GM18511 (cell line): ENCODE data around the gene CCDC167.

Experiments used
- ATAC-seq: cut with Tn5 transposase; IDR thresholded peaks from one replicate; pipeline ENCODE4 v1.9.1; 2021; ENCODE audit warnings: mild to moderate bottlenecking, moderate library complexity; ENCODE audit not compliant: unreplicated experiment

Gene CCDC167

DNA sequence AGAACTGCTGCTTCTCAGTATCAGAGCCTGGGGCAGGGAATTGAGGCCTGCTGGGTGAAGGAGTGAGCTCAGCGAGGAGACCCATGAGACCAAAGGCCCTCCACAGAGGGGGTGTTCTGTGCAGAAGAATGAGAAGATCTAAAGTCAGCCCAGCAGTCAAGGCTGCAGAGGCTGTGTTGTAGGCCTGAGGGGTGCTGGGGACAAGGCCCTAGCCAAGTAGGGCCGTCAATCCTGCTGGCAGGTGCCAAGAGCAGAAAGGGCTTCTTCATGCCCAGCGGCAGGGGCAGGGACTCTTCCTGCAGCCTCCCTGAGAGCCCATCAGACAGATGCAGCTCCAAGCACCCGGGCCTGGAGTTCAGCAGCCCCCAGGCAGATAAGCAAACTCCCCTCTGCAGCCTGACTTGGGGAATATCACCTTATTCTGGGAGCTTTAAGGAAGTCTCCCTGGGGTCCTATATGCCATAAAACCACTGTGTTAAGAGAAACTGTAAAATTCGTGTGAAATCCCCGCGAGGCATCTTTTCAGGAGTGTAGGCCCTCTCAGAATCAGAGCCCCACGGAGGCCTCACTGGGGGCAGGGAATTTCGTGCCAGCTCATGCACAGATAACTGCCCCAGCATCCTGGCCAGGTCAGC is 9.0 kb downstream of the CCDC167 start:
- no peak for ATAC-seq

DNA sequence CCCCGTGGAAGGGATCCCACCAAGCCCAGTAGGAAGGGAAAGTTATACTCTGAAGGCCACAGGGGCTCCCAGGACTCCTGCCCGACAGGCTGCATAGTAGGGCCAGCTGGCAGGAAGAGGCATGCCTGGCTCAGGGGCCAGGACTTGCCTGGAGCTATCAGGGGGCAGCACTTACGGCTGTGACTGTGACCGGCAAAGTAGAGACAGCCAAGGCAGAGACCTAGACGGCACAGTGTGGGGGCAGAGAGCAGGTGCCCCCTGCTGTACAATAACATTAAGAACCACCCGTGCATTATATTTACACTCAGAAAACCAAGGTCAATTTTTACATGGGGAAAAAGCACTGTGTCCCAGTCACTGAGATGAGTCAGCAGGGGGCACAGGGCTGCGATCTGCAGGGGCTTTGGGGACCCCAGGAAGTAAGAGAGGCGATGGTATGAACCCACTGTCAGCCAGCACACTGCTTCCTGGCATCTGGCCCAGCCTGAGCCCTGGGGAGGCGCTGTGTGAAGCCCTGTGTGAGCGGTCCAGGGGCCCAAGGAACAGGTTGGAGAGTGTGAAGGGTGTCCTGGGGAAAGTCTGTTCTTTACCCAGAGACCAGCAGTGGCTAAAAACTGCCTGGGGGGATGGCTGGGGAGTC is 9.9 kb downstream of the CCDC167 start:
- no peak for ATAC-seq

DNA sequence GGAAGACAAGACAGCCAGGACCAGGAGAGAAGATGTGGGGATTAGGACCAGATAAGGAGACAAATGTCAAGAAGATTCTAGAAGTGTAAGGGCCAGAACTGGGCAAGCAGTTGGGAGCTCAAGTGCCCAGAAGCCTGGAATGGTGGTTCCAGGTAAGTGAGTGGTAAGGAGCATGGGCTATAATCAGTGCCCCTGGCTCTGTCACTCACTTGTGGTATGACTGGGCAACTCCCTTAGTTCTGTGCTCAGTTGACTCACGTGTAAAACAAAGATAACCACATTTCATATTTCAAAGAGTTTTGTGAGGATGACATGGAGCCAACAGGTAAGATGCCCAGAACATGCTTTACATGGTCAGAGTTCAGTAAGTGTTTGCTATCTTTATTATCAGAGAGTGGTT is 11.2 kb downstream of the CCDC167 start:
- no peak for ATAC-seq

DNA sequence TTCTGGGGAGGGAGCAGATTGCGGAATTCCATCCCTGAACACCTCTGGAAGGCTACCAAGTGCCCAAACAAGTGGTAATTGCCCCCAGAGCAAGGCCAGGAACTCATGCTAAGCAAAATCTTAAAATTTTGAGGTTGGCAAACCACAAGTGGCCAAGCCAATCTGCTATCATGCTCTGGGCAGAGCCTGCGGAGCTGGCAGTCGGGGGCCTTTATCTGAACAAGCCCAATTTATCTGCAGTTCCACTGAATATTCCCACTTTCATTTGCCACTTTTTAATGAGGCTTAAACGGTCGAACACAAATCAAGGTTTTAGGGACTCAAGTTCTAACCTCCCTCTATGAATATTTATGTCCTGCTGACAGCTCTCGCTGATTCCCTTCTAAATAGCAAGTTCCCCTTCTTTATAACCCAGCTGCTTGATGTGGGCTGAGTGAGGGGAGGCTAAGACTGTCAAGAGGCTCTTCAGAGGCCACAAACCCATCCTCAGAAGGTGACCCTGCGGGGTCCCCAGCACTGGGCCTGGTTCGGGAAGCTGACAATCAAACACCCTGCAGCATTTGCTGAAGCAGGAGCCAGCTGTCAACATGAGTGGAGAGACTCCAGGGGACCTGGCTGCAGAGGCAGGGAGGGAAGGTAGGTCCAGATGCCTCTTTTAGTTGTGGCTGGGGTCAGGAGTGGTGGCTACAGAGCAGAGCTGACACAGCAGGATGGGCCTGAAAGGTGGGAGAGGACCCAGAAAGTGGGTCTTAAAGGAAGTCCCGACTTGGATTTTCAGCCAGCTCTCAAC is 11.9 kb downstream of the CCDC167 start:
- ATAC-seq, result no peak

DNA sequence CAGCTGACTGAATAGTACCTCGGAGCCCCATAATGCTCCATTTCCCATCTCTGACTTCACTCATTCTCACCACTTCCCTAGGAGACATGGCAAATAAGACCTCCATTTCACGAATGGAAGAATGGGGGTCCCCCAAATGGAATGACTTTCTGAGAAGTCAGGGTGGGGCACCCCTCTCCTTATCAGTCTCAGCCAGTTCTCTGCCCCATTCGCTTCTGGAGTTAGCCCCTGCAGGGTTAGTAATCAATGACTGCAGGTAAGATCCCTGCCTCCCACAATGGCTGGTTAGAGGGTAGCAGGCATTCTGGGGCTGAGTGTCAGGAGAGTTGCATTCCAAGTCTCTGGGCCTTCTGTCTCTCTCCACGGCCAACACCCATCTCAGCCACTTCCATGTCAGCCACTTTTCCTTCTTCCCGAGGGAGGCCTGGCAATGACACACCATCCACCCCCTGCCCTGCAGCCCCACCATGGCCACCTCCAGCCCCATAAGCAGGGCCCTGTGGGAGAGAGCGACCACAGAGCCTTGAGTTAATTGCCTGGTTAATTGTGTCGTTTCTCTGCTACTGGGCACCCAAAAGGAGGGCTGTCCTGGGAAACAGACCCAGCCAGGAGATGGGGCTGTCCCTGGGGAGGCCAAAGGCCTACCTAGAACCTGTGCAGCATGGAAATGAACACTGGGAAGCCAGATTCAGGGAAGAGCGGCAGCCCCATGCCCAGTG is 13.4 kb downstream of the CCDC167 start:
- no peak for ATAC-seq

DNA sequence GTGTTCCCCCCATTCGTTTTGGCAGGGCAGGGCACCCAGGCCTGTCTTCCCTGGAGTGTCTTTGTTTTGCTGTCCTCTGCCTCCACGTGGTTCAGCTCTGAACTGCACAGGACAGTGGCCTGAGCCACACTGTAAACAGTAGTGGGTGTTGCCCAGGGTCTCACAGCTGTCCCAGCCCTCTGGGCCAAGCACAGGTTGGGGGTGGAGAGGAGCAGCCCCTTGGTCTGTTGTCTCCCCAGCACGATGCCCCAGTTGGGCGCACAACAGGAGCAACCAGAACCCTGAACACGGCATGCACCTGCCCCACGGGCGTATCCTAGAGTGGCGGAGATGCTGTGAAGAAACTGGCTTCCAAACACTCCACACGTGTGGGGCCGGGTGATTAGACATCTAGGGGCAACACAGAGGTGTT is 14.4 kb downstream of the CCDC167 start:
- no peak for ATAC-seq

DNA sequence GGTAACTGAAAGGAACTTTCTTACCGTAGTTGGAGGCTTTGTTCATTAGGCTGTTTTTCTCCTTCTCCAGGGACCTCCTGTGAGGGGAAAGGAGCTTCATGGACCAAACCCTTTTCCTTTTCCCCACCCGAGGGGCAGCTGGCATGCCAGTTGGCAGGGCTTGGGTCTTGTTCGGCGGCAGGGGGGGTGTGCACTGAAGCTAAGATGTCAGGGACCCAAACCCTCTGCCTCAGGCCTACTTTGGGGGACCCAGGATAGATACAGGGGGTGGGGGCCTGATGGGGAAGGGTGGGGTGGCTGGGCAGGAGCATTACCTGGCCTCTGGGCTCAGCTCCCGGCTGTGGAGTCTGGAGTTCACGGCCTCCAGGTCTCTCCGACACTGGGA is 14.9 kb downstream of the CCDC167 start:
- ATAC-seq, result no peak

DNA sequence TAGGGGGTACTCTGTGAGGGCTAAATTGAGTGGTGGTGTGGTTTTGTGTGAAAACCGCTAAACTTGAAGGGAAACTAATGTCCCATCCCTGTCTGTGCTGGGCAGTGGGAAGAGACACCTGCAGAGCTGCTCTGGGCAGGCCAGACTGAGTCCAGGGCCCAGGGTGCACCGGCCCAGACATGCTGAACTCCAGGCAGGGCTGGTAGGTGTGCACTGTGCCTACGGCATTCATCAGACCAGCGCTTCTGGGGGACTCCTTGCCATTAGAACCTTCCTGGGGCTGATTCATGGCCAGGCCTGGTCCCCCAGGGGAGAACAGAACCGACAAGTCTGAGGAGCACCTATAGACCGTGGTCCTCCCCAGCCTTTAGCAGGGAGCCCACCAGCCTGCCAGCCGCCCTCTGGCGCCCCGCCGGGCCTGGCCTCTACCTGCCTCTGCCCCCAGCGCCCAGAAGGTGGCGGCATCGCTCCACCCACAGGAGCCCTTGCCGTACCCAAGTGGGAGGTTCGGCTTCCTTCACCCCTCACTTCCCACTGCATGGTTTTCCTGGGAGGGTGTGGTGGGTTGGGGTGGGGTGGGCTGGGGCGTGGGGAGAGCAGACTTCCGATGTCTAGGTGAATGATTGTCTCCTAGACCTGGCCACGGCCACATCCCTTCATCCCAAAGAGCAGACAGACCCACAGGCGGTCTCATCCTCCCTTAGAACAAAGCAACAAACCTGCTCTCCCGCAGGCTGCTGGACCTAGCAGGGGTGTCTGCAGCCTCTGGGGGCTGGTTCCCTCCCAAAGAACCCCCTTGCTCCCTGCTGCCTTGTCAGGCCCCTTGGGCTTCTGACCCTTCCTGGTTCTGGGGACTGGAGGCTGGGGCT is 15.5 kb downstream of the CCDC167 start:
- no peak for ATAC-seq

DNA sequence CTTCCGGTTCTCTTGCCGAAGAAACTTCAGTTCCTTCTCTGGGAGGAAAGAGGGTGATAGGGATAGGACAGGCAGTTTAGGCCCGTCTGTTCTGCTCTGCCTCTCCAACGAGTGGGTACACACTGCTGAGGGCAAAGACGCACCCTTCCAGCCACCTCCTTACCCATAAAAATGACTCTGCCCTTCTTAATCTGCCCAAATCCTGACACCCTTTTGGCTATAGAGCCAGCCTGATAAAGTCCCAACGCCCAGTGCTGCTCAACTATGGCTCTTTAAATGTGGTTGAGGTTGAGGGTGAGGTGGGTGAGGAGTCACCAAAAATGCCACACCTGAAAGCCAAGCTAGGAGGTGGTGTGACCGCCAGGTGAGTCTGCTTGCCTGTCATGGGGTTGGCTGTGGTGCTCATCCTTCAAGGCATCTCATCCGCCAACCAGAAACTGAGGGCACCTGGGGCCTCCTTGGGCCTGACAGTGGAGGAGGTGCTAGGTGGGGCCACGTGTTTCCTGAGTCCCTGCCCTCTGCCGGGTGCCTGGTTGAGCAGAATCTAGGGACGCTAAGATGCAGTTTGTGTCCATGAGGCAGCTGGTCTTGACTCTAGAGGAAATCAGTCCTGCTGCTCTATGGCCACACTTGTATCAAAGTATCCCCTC is 16.3 kb downstream of the CCDC167 start:
- ATAC-seq, result no peak

DNA sequence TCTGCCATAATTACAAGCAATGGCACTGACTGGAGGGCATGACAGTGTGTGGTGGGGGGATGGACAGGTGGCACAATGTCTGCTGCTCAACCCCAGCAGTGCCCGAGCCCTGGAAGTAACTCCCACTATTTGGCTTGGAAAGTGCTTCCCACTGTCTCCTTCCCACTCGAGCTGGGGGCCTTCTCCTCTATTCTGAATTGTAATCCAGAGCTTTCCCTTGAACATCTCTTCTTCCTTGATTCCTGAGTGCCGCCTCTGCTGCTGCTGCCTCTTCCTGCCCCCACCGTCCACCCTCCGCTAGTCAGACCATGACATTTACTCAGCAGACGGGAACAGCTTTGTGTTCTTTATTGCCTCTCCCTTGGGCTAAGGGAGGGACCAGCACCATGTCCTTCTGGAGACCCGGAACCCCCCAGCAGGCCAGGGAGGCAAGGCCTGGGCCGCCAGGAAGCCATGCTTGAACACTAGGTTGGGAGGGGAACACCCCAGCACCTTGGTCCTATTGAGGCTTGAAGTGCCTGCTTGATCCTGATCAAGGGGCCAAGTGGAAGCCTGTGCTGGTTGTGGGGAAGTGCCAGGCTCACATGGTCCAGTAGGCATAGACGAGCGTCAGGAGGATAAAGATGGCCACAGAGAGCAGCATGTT is 17.0 kb downstream of the CCDC167 start:
- no peak for ATAC-seq

DNA sequence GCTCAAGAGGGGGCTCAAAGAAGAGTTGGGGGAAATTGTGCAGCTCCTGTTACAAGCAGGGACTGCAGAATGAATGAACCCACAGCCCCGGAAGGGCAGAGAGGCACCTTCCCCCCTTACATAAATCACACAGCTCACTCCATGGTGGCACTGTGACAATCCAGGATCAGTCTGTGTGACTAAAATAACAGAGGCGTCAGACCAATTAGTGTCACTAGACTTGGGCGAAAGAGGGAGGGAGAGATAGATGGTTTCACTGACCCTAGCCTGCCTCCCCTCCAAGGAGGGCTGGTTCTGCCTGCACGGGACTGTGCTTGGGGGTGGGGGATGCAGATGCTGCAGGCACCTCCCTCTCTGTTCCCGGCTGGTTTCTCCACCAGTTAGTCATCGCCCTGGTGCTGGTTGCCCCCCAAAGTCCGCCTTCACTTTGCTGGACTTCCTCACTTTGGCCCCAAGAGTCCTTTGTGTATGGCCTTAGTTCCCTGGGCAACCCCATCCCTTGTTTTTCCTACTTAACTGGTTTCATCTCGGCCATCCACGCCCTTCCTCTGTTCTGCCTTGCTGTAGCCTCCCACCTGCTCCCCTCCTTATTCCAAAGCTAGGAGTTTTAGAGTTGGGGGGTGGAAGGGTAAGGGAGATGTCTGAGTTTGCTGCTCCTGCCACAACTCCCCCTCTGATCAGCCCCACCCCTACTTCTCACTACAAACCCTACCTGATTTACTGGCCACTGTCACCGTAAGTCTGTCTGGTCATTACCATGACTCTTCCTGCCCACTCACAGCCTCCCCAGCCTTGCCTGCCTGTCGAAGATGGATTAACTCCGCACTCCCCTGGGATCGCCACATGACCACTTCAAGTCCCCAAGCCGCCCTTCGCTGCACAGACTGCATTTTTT is 17.7 kb downstream of the CCDC167 start:
- ATAC-seq, result no peak

DNA sequence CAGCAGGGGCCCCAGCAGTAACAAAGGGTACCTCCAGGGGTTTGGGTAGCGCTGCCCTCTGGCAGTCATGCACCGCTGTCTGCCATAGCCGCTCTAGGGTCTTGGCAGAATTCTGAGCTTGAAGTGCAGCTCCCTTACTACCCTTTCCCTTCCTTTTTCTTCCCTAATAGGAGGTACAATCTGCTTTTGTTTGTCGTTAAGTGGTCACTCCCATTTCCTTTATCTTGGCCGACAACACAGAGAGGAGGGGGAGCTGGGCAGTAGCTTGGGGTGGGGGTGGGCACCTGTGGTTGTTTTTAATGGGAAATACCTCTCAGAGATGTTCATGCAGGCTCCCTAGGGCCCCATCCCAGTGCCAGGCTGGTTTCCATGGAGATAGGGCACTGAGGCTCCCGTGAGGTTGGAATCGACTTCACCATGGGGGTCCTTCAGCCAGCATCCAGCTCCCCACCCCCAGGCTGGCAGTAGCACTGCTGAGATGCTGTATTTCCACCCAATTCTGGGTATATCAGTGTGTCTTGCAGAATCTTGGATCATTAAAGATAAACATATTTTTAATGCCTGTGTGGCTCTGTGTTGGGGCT is 18.6 kb downstream of the CCDC167 start:
- ATAC-seq, result no peak

DNA sequence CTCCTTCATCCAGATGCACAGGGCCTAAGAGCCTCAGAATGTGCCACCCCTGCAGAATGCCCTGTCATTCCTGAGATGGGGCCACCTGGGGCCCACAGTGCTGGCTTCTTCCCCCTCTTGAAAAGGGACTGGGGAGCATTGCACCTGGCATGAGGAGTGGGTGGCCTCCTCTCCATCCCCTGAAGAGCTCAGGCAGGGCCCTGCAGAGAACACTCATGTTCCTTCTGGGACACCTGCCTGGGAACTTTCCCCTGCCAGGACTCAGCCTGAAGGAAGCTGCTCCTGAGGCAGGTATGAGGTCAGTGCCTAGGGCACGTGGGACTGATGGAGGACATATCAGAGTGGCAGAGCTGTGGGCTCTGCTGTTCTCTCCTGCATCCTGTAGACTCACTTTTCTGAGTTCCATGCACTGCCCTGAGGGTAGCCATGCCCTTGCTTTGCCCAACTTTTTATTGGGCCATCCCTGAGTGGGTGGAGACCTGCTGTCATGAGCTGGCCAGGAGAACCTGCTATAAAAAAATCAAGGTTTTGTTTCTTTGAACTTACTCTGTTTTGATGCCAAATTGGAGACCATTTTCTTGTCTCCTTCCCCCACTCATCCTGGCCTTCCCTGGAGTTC is 19.5 kb downstream of the CCDC167 start:
- no peak for ATAC-seq

DNA sequence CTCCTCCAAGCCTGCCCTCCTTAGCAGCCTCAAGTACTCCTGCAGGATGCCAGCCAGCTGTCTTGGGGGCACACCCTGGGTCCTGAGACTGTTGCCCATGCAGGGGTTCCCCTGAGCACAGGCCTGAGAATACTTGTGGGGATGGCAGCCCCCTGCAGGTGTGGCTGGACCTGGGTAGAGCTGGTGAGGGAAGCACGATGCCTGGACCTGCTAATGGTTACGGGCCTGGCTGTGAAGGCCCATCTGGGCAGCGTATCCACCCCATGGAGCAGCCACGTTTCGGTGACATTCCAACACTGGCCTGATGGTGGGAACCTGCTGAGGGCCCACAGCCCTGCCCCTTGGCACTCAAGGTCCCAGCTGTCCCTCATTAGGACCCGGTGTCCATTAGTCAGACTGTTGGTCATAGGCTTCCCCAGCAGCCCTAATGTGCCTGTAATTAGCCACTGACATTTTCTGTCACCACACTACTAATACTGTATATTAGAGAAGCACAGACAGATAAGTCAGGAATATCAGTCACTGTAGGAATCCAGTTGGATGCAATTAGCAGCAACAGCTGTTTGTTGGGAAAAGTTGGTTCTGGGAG is 20.3 kb downstream of the CCDC167 start:
- no peak for ATAC-seq

DNA sequence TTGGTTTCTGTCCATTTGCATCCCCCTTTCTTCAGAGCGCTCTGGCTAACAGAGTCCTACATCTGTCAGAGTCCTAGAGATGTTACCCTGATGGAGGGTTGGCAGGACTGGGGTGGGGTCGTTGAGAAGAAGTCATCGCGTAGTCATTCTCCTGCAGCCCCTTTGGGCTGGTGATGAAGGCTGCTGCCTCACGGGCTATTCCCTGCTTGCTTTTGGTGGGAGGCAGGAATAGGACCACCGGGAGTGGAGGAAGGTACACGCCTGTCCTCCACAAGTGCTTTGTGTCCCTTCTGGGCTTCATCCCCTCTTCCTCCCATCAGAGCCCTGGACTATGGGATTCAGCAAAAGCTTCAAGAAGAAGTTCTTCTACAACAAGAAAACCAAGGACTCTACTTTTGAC is 20.9 kb downstream of the CCDC167 start:
- no peak for ATAC-seq

DNA sequence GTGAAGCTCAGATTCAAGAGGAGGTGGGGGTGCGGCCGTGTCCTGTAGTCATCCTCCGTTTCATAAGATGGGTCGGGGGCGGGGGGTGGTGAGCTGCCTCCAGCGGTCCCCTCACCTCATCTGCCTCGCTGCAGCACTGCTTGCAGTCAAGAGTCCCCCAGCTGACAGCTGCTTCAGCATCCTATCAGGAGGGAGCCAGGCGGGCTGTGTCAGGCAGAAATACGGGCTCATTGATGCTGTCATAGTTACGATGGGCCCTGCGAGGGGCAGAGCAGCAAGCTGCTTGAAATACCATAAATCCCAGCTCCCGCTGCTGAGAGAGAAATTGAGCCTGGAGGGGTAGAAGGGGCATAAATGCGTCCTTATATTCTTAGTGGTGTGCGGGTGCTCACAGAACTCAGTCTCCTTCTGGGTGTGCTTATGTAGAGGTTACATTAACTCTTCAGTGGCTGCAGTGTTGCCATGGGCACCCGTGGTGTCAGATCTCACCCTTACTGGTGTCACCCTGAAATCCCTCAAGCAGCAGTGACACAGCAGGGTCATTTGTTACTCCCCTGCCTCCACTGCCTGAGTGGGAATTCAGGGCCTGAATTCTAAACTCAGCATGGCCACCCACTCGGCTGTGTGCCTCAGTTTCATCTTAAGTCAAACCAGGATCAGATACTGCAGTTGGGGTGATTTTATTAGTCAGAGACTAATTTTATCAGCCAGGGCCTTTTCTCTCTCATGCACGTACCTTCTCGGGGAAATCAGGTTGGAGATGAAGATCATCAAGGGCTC is 21.8 kb downstream of the CCDC167 start:
- no peak for ATAC-seq

DNA sequence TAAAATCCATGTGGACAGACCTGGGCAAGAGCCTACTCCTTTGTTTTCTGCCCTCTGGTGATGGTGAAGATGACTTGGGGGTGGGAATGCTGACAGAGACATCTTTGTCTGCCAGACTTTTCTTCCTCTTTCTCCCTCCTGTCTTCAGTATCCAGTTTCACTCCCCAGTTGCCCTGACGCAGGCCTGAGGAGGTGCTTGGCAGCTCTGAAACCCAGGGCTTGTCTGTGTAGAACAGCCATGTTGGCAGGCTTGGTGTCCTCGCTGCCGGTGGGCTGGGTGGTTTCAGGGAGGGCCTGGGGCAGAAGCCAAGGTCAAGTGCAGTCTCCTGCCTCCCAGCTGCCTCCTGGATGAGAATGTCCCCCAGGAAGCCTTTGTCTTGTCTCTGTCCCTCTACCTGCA is 22.5 kb downstream of the CCDC167 start:
- ATAC-seq, result no peak
